ENCODE results near the gene PHLDA2.
"Not testable (repeated sequence)": the region's sequence is repeated elsewhere in the genome, so short reads cannot be mapped to it uniquely, and the experiment has no call there.

Gene PHLDA2

DNA sequence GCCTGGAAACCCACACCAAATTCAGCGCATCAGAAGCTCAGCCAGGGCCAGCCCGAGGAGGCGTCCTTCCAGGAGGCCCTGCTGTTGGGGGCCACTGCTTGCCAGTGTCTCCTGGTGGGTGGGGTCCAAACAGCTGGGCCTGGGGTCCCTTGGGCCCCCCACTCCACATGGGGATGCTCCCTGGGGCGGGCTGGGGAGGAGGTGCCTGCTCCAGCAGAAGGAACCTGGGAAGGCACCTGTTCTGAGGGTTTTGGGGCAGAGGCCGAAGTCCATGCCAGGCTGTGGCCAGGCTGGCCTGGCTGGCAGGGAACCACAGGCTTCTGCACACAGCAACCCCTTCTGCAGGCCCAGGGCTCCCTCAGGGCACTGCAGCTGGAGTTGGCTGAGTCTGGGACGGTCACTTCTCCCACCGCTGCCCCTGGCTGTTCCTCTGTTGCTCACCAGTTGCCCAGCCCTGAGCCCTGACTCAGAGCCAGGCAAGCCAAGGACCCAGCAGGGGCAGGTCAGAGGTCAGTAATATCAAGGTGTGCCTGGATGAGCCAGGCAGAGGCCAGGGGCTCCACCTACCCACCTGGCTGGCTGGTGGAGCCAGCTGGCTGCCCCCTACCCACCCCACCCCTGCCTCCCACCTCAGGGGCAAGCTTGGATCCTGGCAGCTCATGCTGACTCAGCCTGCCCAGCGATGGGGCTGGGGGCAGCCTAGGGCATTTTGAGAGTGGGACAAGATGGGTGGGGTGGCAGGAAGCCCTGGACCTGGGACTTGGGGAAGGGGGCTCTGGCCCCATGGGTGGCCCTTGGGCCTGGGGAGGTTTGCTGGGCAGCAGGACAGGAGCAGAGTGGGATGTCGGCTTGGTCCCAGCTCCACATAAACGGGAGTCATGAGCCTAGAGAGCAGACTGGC is 12.0 kb upstream of the PHLDA2 start:
- peaks cover 0 to 41% (median 22%) of the 10 kb centered on the region in 4 donors for H3K4me1 ChIP-seq
- peak in 1 of 2 donors; percentile 62 for DNase-seq
- TF ChIP-seq, protein P1, sequence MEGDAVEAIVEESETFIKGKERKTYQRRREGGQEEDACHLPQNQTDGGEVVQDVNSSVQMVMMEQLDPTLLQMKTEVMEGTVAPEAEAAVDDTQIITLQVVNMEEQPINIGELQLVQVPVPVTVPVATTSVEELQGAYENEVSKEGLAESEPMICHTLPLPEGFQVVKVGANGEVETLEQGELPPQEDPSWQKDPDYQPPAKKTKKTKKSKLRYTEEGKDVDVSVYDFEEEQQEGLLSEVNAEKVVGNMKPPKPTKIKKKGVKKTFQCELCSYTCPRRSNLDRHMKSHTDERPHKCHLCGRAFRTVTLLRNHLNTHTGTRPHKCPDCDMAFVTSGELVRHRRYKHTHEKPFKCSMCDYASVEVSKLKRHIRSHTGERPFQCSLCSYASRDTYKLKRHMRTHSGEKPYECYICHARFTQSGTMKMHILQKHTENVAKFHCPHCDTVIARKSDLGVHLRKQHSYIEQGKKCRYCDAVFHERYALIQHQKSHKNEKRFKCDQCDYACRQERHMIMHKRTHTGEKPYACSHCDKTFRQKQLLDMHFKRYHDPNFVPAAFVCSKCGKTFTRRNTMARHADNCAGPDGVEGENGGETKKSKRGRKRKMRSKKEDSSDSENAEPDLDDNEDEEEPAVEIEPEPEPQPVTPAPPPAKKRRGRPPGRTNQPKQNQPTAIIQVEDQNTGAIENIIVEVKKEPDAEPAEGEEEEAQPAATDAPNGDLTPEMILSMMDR (IDR thresholded peaks at IDR 0.05): no peak
- H3K36me3 ChIP-seq: peaks cover 10 to 26% (median 11%) of the 10 kb centered on the region in 3 donors
- H3K9me3 ChIP-seq: peaks cover 0 to 19% (median 6%) of the 10 kb centered on the region in 3 donors
- no peak overlapping the region for H3K4me3 ChIP-seq
- peak overlapping the region in 1 of 2 donors; percentile 30 for H3K27ac ChIP-seq
- H3K27me3 ChIP-seq: no peaks in the 10 kb centered on the region
- intact Hi-C loops (cut with DNase I; ENCODE audit: low total_unique reads): no loop called here

DNA sequence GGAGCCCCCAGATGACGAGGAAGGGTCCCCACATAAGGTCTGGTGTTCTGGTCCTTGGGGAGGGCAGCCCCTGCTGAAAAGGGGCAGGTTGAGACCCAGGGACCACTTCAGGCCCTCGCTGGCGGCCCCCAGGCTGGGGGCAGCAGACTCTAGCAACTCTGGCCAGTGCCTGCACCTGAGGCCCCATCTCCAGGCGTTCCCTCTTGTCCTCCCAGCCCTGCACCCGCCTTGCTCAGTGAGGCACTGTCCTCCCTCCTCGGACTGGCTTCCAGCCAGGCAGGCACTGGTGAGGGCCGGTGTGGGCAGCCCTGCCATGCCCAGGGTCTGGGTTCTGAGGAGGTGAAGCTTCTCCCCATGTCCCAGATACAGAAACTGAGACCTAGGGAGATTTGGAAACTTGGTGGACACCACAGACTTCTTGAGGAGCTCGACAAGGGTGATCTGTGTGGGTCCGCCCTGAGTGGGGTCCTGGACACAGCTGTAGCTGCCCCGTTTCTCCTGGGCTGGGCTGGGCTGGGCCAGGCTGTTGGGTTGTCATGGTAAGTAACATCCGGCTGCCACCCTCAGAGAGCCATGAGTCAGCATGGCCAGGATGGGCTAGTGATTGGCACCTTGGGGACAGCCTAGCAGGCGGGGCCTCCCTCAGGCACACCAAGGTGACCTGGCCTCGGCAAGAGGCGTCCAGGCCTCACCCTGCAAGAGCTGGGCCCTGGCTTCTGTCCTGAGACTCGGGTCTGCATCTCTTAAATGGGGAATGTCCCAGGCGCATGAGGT is 11.1 kb upstream of the PHLDA2 start:
- H3K36me3 ChIP-seq: peaks cover 10 to 26% (median 11%) of the 10 kb centered on the region in 3 donors
- peaks cover 0 to 33% (median 15%) of the 10 kb centered on the region in 4 donors for H3K4me1 ChIP-seq
- no peak overlapping the region for H3K4me3 ChIP-seq
- H3K27ac ChIP-seq: peak overlapping the region in 1 of 2 donors; percentile 30
- TF ChIP-seq, protein P1 (IDR thresholded peaks at IDR 0.05): no peak
- peak in 1 of 2 donors; percentile 69 for DNase-seq
- no peaks in the 10 kb centered on the region for H3K27me3 ChIP-seq
- peaks cover 0 to 19% (median 6%) of the 10 kb centered on the region in 3 donors for H3K9me3 ChIP-seq
- intact Hi-C loops (cut with DNase I; ENCODE audit: low total_unique reads): no loop called here

DNA sequence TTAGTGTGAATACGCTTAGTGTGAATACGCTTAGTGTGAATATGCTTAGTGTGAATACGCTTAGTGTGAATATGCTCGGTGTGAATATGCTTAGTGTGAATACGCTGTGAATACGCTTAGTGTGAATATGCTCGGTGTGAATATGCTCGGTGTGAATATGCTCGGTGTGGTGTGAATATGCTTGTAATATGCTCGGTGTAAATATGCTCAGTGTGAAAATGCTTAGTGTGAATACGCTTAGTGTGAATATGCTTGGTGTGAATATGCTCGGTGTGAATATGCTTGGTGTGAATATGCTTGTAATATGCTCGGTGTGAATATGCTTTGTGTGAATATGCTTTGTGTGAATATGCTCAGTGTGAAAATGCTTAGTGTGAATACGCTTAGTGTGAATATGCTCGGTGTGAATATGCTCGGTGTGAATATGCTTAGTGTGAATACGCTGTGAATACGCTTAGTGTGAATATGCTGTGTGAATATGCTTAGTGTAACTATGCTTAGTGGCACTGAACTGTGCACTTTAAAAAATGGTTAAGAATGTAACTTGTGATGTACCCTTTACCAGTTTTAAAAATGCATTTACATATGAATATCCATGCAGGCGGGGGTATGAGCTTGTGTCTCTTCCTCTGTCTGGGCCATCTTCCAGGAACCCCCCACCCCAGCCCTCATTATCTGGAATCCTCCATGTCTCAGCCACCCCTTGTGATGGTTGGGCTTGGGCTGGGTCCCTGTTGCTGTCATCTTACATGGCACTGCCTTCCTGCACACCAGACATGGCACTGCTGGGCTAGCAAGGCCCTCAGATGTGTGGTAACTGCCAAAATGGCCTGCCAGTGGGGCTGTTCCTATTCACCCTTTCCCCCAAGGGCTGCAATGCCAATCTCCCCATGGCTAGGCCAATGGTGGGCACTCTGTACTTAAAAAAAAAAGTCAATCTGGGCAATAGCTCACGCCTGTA is 9.5 kb upstream of the PHLDA2 start:
- H3K4me1 ChIP-seq: peaks cover 0 to 23% (median 9%) of the 10 kb centered on the region in 4 donors
- intact Hi-C loops (cut with DNase I; ENCODE audit: low total_unique reads); H3K4me3 ChIP-seq; H3K27ac ChIP-seq; H3K27me3 ChIP-seq: not testable (repeated sequence)
- peak in 1 of 2 donors; percentile 45 for DNase-seq
- H3K9me3 ChIP-seq: peaks cover 0 to 19% (median 6%) of the 10 kb centered on the region in 3 donors
- peaks cover under 1 to 15% (median under 1%) of the 10 kb centered on the region in 3 donors for H3K36me3 ChIP-seq

DNA sequence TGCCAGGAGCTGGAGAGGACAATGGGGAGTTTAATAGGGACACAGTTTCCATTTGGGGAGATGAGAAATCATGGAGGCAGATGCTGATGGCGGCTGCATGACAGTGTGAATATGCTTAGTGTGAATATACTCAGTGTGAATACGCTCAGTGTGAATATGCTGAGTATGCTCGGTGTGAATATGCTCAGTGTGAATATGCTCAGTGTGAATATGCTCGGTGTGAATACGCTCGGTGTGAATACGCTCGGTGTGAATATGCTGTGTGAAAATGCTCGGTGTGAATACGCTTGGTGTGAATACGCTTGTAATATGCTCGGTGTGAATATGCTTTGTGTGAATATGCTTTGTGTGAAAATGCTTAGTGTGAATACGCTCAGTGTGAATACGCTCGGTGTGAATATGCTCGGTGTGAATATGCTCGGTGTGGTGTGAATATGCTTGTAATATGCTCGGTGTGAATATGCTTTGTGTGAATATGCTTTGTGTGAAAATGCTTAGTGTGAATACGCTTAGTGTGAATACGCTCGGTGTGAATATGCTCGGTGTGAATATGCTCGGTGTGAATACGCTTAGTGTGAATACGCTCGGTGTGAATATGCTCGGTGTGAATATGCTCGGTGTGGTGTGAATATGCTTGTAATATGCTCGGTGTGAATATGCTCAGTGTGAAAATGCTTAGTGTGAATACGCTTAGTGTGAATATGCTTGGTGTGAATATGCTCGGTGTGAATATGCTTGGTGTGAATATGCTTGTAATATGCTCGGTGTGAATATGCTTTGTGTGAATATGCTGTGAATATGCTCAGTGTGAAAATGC is 8.6 kb upstream of the PHLDA2 start:
- H3K4me1 ChIP-seq: peaks cover 0 to 26% (median 14%) of the 10 kb centered on the region in 4 donors
- peaks cover 0 to 19% (median 6%) of the 10 kb centered on the region in 3 donors for H3K9me3 ChIP-seq
- H3K36me3 ChIP-seq; H3K4me3 ChIP-seq; intact Hi-C loops (cut with DNase I; ENCODE audit: low total_unique reads); H3K27me3 ChIP-seq; DNase-seq; H3K27ac ChIP-seq: not testable (repeated sequence)

DNA sequence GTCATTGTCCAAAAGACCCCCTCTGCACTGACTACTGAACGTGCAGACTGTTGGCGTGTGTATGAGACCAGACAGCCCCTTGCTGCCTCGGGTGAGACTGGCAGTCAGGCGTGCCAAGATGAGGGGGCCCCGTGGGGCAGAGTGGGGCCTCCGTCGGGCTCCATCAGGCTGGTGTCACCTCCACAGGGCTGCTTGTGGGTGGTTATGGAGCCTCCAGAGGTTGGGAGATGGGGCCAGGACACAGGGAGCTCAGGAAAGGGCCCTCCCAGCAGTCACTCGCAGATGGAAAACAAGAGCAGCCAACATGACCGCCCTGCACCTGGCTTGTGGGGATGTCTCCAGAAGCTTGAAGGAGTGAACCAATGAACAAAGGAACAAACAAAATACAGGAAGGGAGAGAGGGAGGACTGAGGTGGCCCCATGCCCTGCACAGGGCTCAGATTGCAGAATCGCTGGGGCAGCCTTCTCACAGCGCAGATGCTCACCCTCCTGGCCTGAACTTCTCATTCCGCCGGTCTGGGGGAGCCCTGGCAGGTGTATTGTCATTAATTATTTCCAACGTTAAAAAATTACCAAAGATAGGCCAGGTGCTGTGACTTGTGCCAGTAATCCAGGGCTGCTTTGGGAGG is 5.5 kb upstream of the PHLDA2 start:
- Histone ChIP-seq H3K36me3 (no peaks in the 10 kb centered on the region), H3K4me1 (peaks cover 0 to 30% (median 18%) of the 10 kb centered on the region in 4 donors), H3K27me3 (peaks cover 0 to 1% of the 10 kb centered on the region in 2 donors), H3K4me3 (no peak overlapping the region), H3K9me3 (peaks cover 0 to 19% (median 6%) of the 10 kb centered on the region in 3 donors), H3K27ac (no peak overlapping the region)
- peak in 1 of 2 donors; percentile 59 for DNase-seq
- intact Hi-C loops (cut with DNase I; ENCODE audit: low total_unique reads): no loop called here
- TF ChIP-seq, protein P1 (IDR thresholded peaks at IDR 0.05): no peak

Measured in tibial artery (tissue), 4 donors.